ENCODE measurements around the gene BPIFB1. TPM values are rescaled to one million over a fixed set of nuclear protein-coding genes. Genes with fewer than 3 reads are reported as not detected.

Gene BPIFB1
- total RNA-seq, 4 donors from 2014 or later = not detected

DNA sequence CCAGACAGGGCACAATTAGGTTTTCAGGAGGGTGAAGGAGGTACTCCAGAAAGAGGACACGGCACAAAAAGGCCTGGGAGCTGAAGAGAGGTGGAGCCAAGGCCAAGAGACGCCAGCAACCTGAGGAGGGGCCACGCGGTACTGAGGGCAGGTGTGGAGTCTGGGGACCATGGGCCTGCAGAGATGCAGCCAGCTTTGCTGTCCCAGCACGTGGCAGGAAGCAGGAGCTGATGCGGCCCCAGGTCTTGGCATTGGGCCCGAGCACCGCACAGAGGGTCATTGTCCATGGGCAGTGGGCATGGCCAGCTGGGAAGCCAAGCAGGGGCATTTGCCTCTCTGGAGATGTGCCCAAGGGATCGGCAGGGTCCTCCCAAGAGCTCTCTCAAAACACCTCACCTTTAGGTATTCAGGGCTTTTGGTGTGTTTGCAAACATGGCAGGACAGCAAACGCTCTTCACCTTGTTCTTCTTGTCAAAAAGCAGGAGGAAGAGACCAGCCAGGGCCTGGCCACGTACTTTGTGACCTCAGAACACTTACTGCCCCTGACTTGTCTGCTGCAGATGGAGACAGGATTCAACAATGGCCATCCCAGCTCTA is 1.4 kb upstream of the BPIFB1 start:
- no peak for DNase-seq (ENCODE audit: low spot score)
- no peak for ATAC-seq (ENCODE audit: low FRiP score)
- TF ChIP-seq, protein P1, sequence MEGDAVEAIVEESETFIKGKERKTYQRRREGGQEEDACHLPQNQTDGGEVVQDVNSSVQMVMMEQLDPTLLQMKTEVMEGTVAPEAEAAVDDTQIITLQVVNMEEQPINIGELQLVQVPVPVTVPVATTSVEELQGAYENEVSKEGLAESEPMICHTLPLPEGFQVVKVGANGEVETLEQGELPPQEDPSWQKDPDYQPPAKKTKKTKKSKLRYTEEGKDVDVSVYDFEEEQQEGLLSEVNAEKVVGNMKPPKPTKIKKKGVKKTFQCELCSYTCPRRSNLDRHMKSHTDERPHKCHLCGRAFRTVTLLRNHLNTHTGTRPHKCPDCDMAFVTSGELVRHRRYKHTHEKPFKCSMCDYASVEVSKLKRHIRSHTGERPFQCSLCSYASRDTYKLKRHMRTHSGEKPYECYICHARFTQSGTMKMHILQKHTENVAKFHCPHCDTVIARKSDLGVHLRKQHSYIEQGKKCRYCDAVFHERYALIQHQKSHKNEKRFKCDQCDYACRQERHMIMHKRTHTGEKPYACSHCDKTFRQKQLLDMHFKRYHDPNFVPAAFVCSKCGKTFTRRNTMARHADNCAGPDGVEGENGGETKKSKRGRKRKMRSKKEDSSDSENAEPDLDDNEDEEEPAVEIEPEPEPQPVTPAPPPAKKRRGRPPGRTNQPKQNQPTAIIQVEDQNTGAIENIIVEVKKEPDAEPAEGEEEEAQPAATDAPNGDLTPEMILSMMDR (IDR thresholded peaks at IDR 0.05) = no peak

DNA sequence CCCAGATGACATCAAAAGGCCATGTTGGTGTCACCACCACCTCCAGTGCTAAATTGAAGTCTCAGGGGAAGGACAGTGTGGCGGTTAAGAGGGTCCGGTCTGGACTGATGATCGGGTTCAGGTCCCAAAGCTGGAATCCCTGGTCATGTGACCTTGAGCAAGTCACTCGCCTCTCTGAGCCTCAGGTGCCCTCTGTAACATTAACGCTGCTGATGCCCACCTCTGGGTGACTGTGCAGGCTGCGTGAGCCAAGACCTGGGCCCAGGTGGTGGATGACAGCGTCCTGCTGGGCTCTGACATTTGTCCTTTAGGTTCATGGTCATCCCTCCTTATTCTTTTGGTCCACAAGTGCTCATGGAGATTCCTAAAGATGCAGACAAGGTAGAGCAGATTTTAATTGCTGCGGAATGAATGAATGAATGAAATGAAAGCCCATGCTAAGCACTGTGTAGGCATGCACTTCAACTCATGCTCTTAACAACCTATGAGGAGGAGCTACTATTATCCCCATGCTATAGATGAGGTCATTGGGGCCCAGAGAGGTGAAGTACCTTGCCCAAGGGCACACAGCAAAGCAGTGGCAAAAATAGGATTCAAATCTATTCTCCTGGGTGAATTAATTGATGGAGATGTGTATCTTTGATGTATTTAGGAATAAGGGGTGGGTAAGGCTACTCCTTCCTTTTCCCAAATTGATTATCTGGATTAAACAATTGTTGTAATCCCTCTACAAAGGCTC is 649 bp upstream of the BPIFB1 start:
- no peak for DNase-seq (ENCODE audit: low spot score)
- ATAC-seq (ENCODE audit: low FRiP score) = no peak
- TF ChIP-seq, protein P1 (IDR thresholded peaks at IDR 0.05) = no peak

DNA sequence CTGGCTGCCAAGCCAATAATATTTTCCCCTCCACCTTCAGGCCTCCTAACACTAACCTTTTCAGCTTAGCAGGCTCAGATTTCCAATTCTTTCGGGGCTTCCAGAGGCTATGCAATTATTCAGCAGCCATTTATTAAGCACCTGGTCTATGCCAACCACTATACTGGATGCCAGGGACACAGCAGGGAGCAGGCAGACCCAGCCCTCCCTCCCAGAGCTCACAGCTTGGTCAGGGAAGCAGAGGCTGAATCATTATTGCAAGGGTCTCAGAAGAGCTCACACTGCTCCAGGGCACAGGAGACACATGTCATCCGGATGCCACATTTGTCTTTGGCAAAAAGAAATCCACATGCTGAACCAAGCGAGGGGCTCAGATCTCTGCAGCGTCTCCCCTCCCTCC is 1.3 kb downstream of the BPIFB1 start:
- DNase-seq (ENCODE audit: low spot score) (no peak), ATAC-seq (ENCODE audit: low FRiP score) (no peak)
- TF ChIP-seq, protein P1 (IDR thresholded peaks at IDR 0.05) = no peak

DNA sequence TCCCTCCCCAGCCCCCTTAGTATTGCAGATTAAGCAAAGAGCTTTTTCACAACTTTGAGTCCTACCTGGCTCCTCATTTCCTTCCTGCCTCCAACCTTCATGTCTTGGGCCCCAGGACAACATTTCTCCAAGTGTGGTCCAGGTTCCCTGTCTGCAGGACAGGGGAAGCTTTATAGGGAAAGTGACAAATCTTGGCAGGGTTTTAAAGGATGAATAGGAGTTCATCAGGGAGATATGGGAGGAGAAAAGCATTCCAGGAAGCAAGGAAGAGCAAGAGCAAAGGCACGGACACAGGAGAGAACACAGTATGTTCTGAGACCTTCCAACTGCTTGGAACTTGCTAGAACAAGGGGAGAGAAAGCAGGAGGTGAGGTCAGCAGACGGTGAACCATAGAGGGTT is 1.9 kb downstream of the BPIFB1 start:
- DNase-seq (ENCODE audit: low spot score) = no peak
- ATAC-seq (ENCODE audit: low FRiP score) = no peak
- TF ChIP-seq, protein P1 (IDR thresholded peaks at IDR 0.05) = no peak

DNA sequence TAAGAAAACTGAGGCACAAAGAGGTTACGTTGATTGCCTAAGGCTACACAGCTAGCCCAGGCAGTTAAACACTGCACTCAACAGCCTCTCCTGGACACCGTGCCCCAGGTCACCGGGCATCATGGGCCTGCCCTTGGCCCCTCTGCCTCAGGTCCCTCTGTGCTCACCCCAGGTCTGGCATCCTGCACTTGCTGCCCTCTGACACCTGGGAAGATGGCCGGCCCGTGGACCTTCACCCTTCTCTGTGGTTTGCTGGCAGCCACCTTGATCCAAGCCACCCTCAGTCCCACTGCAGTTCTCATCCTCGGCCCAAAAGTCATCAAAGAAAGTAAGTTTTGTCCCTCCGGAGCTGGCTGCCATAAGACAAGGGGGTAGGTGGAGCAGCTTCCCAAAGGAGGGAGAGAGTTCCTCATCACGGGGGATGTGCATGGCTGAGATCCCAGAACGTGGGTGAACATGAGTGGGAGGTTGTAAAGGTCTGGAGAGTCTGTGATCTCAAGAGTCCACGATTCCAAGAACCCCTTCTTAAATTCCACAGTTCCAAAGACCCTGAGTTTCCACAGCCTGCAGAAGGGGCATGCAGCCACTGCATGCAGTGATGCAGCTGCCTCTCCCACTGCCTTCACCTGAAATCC is 3.0 kb downstream of the BPIFB1 start:
- no peak for ATAC-seq (ENCODE audit: low FRiP score)
- TF ChIP-seq, protein P1 (IDR thresholded peaks at IDR 0.05) = no peak

DNA sequence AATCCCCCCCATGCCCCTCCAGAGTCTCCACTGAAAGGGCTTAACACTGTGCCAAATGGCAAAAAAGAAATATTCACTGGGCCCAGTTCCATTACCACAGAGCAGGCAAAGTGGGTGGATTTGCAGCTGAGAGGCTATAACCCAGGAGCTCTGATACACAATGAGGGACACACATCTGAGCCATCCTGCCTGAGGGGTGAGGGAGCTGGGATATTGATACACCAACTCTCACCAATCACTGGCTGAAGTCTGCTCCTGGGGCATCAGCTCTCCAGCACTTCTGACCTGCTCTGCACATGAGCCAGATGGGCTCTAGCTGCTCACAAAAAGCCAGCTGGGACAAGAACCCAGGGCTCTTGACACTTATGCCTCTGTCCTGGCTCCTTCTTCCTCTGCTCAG is 4.9 kb downstream of the BPIFB1 start:
- TF ChIP-seq, protein P1 (IDR thresholded peaks at IDR 0.05) = no peak
- ATAC-seq (ENCODE audit: low FRiP score) (no peak), DNase-seq (ENCODE audit: low spot score) (no peak)

More for the DNA sequence above, 3.0 kb downstream of the BPIFB1 start:
- DNase-seq (ENCODE audit: low spot score) = no peak
